KMS-11 (cell line): ENCODE measurements around the gene TMA7.
"Not testable (repeated sequence)": the region's sequence is repeated elsewhere in the genome, so short reads cannot be mapped to it uniquely, and the experiment has no call there.

ENCODE experiments used
- H2AFZ ChIP-seq: fragments of 200-600 bp; sonication (generic); 2 replicates; pipeline ENCODE4 v1.6.1; 2016; ENCODE audit warnings: antibody characterized with exemption, mixed run types, low read depth
- H3K27ac ChIP-seq: fragments of 200-600 bp; sonication (generic); 2 replicates; pipeline ENCODE4 v1.6.1; 2016; ENCODE audit warnings: mild to moderate bottlenecking, mixed run types
- H3K27me3 ChIP-seq: fragments of 200-600 bp; sonication (generic); 2 replicates; pipeline ENCODE4 v1.6.1; 2017; ENCODE audit warnings: mild to moderate bottlenecking, low read depth, mixed run types, moderate library complexity; ENCODE audit not compliant: insufficient read depth
- H3K36me3 ChIP-seq: fragments of 200-600 bp; sonication (generic); 2 replicates; pipeline ENCODE4 v1.6.1; 2017; ENCODE audit warnings: mild to moderate bottlenecking, mixed run types; ENCODE audit not compliant: insufficient read depth
- H3K4me1 ChIP-seq: fragments of 200-600 bp; sonication (generic); 2 replicates; pipeline ENCODE4 v1.6.1; 2016; ENCODE audit warnings: mild to moderate bottlenecking, low read depth, mixed run types; ENCODE audit not compliant: poor library complexity, severe bottlenecking
- H3K4me2 ChIP-seq: fragments of 200-600 bp; sonication (generic); 2 replicates; pipeline ENCODE4 v1.7.0; 2016; ENCODE audit warnings: mild to moderate bottlenecking, mixed run types
- H3K4me3 ChIP-seq: fragments of 200-600 bp; sonication (generic); IDR thresholded peaks from 2 replicates; pipeline ENCODE4 v1.6.1; 2017; ENCODE audit warnings: low read depth, low read length, mixed read lengths; ENCODE audit not compliant: insufficient read depth
- H3K79me2 ChIP-seq: fragments of 200-600 bp; sonication (generic); 2 replicates; pipeline ENCODE4 v1.6.1; 2016; ENCODE audit warnings: low read depth, mixed run types; ENCODE audit not compliant: insufficient read depth
- H3K9ac ChIP-seq: fragments of 200-600 bp; sonication (generic); 2 replicates; pipeline ENCODE4 v1.6.1; 2016; ENCODE audit warnings: mild to moderate bottlenecking, mixed run types
- H4K20me1 ChIP-seq: fragments of 200-600 bp; sonication (generic); 2 replicates; pipeline ENCODE4 v1.6.1; 2016; ENCODE audit warnings: mild to moderate bottlenecking, mixed run types; ENCODE audit not compliant: insufficient read depth
- TF ChIP-seq, protein P1 (sequence below): fragments of 200-600 bp; sonication (generic); conservative IDR thresholded peaks from 2 replicates; pipeline ENCODE4 v1.6.1; 2017; ENCODE audit warnings: low read depth, mild to moderate bottlenecking, antibody characterized with exemption, low read length, moderate library complexity, mixed read lengths

Gene TMA7

DNA sequence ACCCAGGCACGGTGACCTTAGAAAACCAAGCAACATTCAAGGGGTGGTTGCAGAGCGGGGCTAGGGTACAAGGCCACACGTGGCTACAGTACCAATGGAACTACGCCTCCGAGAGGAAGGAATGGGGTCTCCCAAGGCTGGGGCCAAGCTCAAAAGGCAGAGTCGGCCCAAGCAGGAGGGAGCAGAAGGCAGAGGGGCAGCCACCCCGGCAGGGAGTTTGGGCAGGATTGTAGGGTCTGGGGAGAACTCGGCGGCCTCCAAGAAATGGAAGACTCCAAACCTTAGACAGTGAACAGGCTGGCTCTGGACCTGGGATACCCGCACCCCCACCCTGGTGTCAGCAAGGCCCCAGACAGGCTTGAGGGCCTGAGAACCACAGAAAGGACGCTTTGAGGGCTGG, 35.1 kb downstream of the TMA7 start:
- no peaks in the 10 kb centered on the region for H4K20me1 ChIP-seq
- no peak overlapping the region for H3K9ac ChIP-seq
- H2AFZ ChIP-seq: no peak overlapping the region
- no peaks in the 10 kb centered on the region for H3K27me3 ChIP-seq
- TF ChIP-seq, protein P1, sequence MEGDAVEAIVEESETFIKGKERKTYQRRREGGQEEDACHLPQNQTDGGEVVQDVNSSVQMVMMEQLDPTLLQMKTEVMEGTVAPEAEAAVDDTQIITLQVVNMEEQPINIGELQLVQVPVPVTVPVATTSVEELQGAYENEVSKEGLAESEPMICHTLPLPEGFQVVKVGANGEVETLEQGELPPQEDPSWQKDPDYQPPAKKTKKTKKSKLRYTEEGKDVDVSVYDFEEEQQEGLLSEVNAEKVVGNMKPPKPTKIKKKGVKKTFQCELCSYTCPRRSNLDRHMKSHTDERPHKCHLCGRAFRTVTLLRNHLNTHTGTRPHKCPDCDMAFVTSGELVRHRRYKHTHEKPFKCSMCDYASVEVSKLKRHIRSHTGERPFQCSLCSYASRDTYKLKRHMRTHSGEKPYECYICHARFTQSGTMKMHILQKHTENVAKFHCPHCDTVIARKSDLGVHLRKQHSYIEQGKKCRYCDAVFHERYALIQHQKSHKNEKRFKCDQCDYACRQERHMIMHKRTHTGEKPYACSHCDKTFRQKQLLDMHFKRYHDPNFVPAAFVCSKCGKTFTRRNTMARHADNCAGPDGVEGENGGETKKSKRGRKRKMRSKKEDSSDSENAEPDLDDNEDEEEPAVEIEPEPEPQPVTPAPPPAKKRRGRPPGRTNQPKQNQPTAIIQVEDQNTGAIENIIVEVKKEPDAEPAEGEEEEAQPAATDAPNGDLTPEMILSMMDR: no peak
- no peak overlapping the region for H3K4me3 ChIP-seq
- peaks cover 14% of the 10 kb centered on the region; the same call in 1 of the 2 replicates for H3K79me2 ChIP-seq
- H3K4me1 ChIP-seq: peaks cover 49% of the 10 kb centered on the region
- H3K4me2 ChIP-seq: no peak overlapping the region
- H3K27ac ChIP-seq: no peak overlapping the region
- no peaks in the 10 kb centered on the region for H3K36me3 ChIP-seq

DNA sequence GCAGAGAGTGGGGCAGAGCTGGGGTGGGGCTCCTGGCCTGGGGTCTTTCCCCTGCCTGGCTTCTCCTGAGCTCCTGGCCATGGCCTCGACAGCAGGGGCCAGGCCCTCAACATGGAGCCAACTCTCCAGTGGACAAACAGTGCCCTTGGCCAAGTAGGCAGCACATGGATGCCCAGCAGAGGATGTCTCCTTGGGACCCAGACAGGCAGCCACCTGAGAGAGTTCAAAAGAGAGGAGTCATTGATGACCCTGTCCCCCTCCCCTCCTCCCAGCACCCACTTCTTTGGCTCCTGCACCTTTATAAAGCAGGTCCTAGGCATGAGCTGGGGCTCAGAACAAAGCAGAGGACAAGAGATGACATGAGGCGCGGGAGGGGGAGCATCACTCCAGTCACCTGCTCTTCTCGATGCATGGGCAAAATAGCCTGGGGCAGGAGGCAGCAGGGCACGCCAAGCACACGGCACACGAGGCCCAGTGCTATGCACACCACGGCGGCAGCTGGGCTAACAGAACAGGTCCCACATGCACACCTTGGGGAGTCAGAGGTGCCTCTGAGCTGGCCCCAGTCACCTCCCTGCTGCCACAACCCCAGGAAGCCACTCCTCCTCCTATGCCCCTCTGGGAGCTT, 36.5 kb downstream of the TMA7 start:
- Histone ChIP-seq H3K79me2 (peaks cover 7% of the 10 kb centered on the region; the same call in 1 of the 2 replicates), H3K4me3 (no peak overlapping the region), H4K20me1 (no peaks in the 10 kb centered on the region), H2AFZ (no peak overlapping the region), H3K36me3 (no peaks in the 10 kb centered on the region), H3K27ac (no peak overlapping the region), H3K4me1 (peaks cover 48% of the 10 kb centered on the region), H3K27me3 (no peaks in the 10 kb centered on the region), H3K9ac (no peak overlapping the region), H3K4me2 (no peak overlapping the region)
- TF ChIP-seq, protein P1: no peak

DNA sequence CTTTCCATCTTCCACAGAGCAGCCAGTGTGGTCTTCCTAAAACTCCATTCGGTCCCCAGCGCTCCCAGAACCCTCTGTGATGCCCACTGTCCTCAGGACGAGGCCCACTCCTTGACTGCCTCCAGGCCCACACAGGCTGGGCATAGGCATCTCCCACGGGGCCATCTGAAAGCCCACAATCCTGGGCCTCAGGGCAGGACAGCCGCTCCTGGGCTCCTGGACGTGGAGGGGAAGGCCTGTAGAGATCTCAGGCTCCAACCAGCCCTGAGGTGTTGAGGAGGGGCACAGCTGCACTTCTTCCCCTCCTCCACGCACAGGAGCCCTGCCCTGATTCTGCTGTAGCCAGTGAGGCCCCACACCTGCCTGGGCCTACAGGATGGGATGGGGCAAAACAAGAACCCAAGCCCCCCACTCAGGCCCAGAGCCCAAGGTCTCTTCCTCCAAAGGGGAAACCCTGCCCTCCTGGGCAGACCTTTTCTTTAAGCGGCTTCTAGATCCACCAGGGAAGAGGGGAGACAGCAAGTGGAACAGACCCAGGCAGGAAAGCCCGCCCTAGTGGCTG, 38.0 kb downstream of the TMA7 start:
- Histone ChIP-seq H3K9ac (no peak overlapping the region), H3K4me1 (peaks cover 44% of the 10 kb centered on the region), H3K36me3 (no peaks in the 10 kb centered on the region), H3K27ac (no peak overlapping the region), H4K20me1 (no peaks in the 10 kb centered on the region), H2AFZ (no peak overlapping the region), H3K4me3 (no peak overlapping the region), H3K27me3 (no peaks in the 10 kb centered on the region), H3K4me2 (no peak overlapping the region), H3K79me2 (no peaks in the 10 kb centered on the region)
- TF ChIP-seq, protein P1: no peak

DNA sequence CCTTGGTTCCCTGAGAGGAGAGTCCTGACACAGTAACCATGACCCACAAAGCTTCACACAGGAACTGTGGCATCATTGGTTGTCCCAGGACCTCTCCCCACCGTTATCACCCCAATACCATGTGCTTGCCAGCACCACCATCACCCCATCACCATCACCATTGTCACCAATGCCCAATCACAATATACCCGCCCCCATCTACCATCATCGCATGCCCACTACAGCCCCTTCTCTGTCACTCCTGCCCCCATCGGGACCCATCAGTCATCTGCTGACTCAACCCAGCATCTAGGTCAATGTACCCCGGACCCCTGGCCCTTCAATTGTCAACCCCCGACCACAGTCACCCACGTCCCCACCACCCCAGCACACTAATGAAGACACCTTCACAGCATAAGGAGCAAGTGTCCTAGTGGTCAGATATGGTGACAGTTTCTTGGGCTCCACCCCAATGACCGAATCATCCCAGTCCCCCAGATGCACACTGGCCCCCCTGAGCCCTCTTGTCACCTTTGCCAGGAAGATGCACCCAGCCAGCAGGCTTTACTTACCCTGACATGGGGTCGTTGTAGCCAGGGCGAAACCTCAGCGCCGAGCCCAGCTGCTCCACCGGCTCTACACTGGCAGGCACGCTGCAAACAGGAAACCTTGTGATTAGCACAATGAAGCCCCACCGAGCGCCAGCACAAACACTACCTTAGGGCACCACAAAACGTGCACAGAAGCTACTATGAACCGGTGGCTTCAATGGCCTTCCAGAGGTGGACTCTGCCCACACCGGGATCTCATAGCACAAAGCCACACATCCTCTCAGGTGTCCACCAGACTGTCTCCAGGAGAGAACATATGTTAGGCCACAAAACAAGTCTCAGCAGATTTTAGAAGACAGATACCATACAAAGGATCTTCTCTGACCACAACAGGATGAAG, 38.8 kb downstream of the TMA7 start:
- Histone ChIP-seq H3K4me2 (peak overlapping the region; percentile 40), H3K9ac (peak overlapping the region; percentile 49; the same call in 1 of the 2 replicates), H3K27ac (peak overlapping the region; percentile 74), H3K27me3 (no peaks in the 10 kb centered on the region), H3K36me3 (no peaks in the 10 kb centered on the region), H2AFZ (peak overlapping the region; percentile 64), H3K4me1 (peaks cover 36% of the 10 kb centered on the region), H4K20me1 (no peaks in the 10 kb centered on the region), H3K4me3 (no peak overlapping the region), H3K79me2 (no peaks in the 10 kb centered on the region)
- TF ChIP-seq, protein P1: no peak

DNA sequence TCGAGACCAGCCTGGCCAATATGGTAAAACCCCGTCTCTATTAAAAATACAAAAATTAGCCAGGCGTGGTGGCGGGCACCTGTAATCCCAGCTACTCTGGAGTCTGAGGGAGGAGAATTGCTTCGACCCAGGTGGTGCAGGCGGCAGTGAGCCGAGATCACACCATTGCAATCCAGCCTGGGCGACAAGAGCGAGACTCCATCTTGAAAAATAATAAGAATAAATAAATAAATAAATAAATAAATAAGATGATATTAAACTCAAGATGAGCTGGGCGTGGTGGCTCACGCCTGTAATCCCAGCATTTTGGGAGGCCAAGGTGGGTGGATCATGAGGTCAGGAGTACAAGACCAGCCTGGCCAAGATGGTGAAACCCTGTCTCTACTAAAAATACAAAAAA, 40.8 kb downstream of the TMA7 start:
- H3K4me2 ChIP-seq, H3K79me2 ChIP-seq, H2AFZ ChIP-seq, H4K20me1 ChIP-seq, H3K4me3 ChIP-seq, H3K27me3 ChIP-seq, H3K36me3 ChIP-seq, H3K9ac ChIP-seq, H3K27ac ChIP-seq: not testable (repeated sequence)
- H3K4me1 ChIP-seq: peaks cover 27% of the 10 kb centered on the region

DNA sequence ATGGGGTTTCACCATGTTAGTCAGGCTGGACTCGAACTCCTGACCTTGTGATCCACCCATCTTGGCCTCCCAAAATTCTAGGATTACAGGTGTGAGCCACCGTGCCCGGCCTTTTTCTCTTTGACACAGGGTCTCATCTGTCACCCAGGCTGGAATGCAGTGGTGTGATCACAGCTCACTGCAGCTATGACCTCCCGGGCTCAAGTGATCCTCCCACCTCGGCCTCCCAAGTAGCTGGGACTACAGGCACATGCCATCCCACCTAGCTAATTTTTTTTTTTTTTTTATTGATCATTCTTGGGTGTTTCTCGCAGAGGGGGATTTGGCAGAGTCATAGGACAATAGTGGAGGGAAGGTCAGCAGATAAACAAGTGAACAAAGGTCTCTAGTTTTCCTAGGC, 42.8 kb downstream of the TMA7 start:
- not testable (repeated sequence) for H2AFZ ChIP-seq, H3K27me3 ChIP-seq, H3K27ac ChIP-seq, H3K9ac ChIP-seq, H3K79me2 ChIP-seq, H4K20me1 ChIP-seq, H3K4me2 ChIP-seq, H3K4me3 ChIP-seq, H3K36me3 ChIP-seq
- peaks cover 24% of the 10 kb centered on the region for H3K4me1 ChIP-seq
